ENCODE results near the gene ITGA5.

ITGA5 gene

DNA sequence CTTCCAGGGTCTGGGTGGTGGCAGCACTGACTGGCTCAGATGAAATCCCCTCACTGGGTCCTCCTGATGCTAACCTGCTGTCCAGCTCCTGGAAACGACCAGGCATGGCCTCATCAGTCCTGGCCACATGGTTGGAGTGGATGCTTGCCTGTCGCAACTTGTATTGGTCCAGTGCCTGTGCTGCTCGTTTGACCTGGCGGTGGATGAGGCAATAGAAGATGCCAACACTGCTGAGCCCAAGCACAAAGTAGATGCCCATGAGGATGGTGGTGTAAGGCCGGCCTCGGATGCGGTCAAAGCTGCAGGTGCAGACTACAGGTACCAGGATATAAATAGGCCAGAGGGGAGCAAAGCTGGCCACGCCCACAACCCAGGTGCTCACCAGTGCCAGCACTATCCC is 56.0 kb downstream of the ITGA5 start:
- no peak for TF ChIP-seq TAF1 (IDR thresholded peaks at IDR 0.05; ENCODE audit: borderline replicate concordance, insufficient read depth, low read length)
- TF ChIP-seq, protein P1, sequence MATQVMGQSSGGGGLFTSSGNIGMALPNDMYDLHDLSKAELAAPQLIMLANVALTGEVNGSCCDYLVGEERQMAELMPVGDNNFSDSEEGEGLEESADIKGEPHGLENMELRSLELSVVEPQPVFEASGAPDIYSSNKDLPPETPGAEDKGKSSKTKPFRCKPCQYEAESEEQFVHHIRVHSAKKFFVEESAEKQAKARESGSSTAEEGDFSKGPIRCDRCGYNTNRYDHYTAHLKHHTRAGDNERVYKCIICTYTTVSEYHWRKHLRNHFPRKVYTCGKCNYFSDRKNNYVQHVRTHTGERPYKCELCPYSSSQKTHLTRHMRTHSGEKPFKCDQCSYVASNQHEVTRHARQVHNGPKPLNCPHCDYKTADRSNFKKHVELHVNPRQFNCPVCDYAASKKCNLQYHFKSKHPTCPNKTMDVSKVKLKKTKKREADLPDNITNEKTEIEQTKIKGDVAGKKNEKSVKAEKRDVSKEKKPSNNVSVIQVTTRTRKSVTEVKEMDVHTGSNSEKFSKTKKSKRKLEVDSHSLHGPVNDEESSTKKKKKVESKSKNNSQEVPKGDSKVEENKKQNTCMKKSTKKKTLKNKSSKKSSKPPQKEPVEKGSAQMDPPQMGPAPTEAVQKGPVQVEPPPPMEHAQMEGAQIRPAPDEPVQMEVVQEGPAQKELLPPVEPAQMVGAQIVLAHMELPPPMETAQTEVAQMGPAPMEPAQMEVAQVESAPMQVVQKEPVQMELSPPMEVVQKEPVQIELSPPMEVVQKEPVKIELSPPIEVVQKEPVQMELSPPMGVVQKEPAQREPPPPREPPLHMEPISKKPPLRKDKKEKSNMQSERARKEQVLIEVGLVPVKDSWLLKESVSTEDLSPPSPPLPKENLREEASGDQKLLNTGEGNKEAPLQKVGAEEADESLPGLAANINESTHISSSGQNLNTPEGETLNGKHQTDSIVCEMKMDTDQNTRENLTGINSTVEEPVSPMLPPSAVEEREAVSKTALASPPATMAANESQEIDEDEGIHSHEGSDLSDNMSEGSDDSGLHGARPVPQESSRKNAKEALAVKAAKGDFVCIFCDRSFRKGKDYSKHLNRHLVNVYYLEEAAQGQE (IDR thresholded peaks at IDR 0.05; ENCODE audit: insufficient read depth in 1 of 2, low read depth in 2 of 2, low read length in 2 of 2), result no peak
- no peak for TF ChIP-seq SIN3A (IDR thresholded peaks at IDR 0.05; ENCODE audit: borderline replicate concordance, insufficient read depth, low read length)
- TF ChIP-seq POLR2AphosphoS5 (IDR thresholded peaks at IDR 0.05; ENCODE audit: low read depth, low read length), result no peak
- TF ChIP-seq FOXP2 (optimal IDR thresholded peaks at IDR 0.05; ENCODE audit: borderline replicate concordance, extremely low read depth, extremely low read length, insufficient read depth), result no peak

DNA sequence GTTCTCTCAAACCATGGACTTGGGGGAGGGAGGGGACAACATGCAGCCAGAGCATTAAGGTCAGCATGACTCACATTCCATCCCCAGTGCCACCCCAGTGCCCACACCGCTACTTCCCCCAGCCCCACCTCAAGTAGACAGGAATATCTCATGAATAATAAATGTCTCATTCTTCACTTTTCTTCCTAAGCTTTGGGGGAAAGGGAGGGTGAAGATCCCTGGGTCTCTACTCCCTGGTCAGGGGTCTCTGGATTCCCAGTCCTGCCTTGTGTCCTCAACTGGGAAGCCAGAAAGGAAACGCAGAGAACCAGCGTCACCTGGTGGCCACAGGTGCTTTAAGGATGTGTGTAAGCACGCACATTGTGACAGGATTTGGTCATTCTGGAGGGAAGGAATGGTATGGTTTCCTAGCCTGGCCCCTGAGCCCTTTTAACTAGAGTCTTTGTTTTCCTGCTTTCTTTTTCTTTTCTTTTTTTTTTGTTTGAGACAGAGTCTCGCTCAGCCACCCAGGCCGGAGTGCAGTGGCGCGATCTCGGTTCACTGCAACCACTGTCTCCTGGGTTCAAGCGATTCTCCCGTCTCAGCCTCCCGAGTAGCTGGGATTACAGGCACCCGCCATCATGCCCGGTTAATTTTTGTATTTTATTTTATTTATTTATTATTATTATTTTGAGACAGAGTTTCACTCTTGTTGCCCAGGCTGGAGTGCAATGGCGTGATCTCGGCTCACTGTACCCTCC is 58.2 kb downstream of the ITGA5 start:
- no peak for TF ChIP-seq SIN3A (IDR thresholded peaks at IDR 0.05; ENCODE audit: borderline replicate concordance, insufficient read depth, low read length)
- peak; percentile 19 for TF ChIP-seq FOXP2 (optimal IDR thresholded peaks at IDR 0.05; ENCODE audit: borderline replicate concordance, extremely low read depth, extremely low read length, insufficient read depth)
- TF ChIP-seq TAF1 (IDR thresholded peaks at IDR 0.05; ENCODE audit: borderline replicate concordance, insufficient read depth, low read length), result no peak
- TF ChIP-seq, protein P1 (IDR thresholded peaks at IDR 0.05; ENCODE audit: insufficient read depth in 1 of 2, low read depth in 2 of 2, low read length in 2 of 2), result no peak

- TF ChIP-seq, protein P1 (IDR thresholded peaks at IDR 0.05; ENCODE audit: insufficient read depth in 1 of 2, low read depth in 2 of 2, low read length in 2 of 2), result no peak
These were observed 59.2 kb downstream of the ITGA5 start for GRCh38 chr12:54359762-54360351.

GRCh38 chr12:54358945-54359761 is 59.9 kb downstream of the ITGA5 start:
- peak; percentile 38 for TF ChIP-seq FOXP2 (optimal IDR thresholded peaks at IDR 0.05; ENCODE audit: borderline replicate concordance, extremely low read depth, extremely low read length, insufficient read depth)
- TF ChIP-seq POLR2AphosphoS5 (IDR thresholded peaks at IDR 0.05; ENCODE audit: low read depth, low read length), result peak; percentile 84; the same call in 1 of the 2 replicates
- TF ChIP-seq SIN3A (IDR thresholded peaks at IDR 0.05; ENCODE audit: borderline replicate concordance, insufficient read depth, low read length), result peak; percentile 89; the same call in 1 of the 2 replicates
- peak; percentile 87; the same call in 1 of the 2 replicates for TF ChIP-seq TAF1 (IDR thresholded peaks at IDR 0.05; ENCODE audit: borderline replicate concordance, insufficient read depth, low read length)
- TF ChIP-seq, protein P1 (IDR thresholded peaks at IDR 0.05; ENCODE audit: insufficient read depth in 1 of 2, low read depth in 2 of 2, low read length in 2 of 2), result no peak

Measured in PFSK-1 (cell line).